Loucy (cell line): ENCODE results near the gene ARSD.

Source experiments
- H2AFZ ChIP-seq: fragments of 200-600 bp; sonication (generic); 2 replicates; pipeline ENCODE4 v1.6.0; 2016; ENCODE audit warnings: antibody characterized with exemption, mild to moderate bottlenecking, low read length, moderate library complexity
- H3F3A ChIP-seq: fragments of 200-600 bp; 2 replicates; pipeline ENCODE4 v1.6.0; 2016; ENCODE audit warnings: antibody characterized with exemption, low read depth, mild to moderate bottlenecking
- H3K27me3 ChIP-seq: fragments of 200-600 bp; sonication (generic); 2 replicates; pipeline ENCODE4 v1.6.1; 2014; ENCODE audit warnings: low read length, mild to moderate bottlenecking; ENCODE audit not compliant: insufficient read depth, poor library complexity, severe bottlenecking
- H3K36me3 ChIP-seq: fragments of 200-600 bp; sonication (generic); 2 replicates; pipeline ENCODE4 v1.6.1; 2016; ENCODE audit warnings: low read length; ENCODE audit not compliant: insufficient read depth
- H3K4me1 ChIP-seq: fragments of 200-600 bp; sonication (generic); 2 replicates; pipeline ENCODE4 v1.5.1; 2014; ENCODE audit warnings: low read length, mild to moderate bottlenecking; ENCODE audit not compliant: insufficient read depth, poor library complexity, severe bottlenecking
- H3K4me2 ChIP-seq: fragments of 200-600 bp; sonication (generic); 2 replicates; pipeline ENCODE4 v1.6.0; 2014; ENCODE audit warnings: antibody characterized with exemption, low read length, low read depth, mild to moderate bottlenecking; ENCODE audit not compliant: poor library complexity, severe bottlenecking
- H3K4me3 ChIP-seq: fragments of 200-600 bp; sonication (generic); 2 replicates; pipeline ENCODE4 v1.5.1; 2014; ENCODE audit warnings: low read length, mild to moderate bottlenecking, mixed read lengths; ENCODE audit not compliant: poor library complexity, severe bottlenecking
- H3K79me2 ChIP-seq: fragments of 200-600 bp; sonication (generic); 2 replicates; pipeline ENCODE4 v1.6.1; 2014; ENCODE audit warnings: low read length; ENCODE audit not compliant: insufficient read depth
- H3K9ac ChIP-seq: fragments of 200-600 bp; sonication (generic); 2 replicates; pipeline ENCODE4 v1.6.0; 2014; ENCODE audit warnings: mild to moderate bottlenecking, low read depth, low read length, moderate library complexity; ENCODE audit not compliant: poor library complexity, severe bottlenecking
- H3K9me2 ChIP-seq: fragments of 200-600 bp; sonication (generic); replicated peaks from 2 replicates; pipeline ENCODE4 v1.6.1; 2016; ENCODE audit warnings: low read depth, low read length, mixed read lengths
- H3K9me3 ChIP-seq: fragments of 200-600 bp; sonication (generic); 2 replicates; pipeline ENCODE4 v1.6.1; 2014; ENCODE audit warnings: mild to moderate bottlenecking, antibody characterized with exemption, low read length, low read depth; ENCODE audit not compliant: insufficient read depth
- H4K20me1 ChIP-seq: fragments of 200-600 bp; sonication (generic); 2 replicates; pipeline ENCODE4 v1.6.0; 2014; ENCODE audit warnings: antibody characterized with exemption, low read length, mild to moderate bottlenecking; ENCODE audit not compliant: insufficient read depth, poor library complexity, severe bottlenecking
- CTCF ChIP-seq: fragments of 200-600 bp; sonication (generic); conservative IDR thresholded peaks from 2 replicates; pipeline ENCODE4 v1.5.1; 2014; ENCODE audit warnings: mild to moderate bottlenecking, antibody characterized with exemption, low read length
- EZH2phosphoT487 ChIP-seq: fragments of 200-600 bp; IDR thresholded peaks from 2 replicates; pipeline ENCODE4 v1.6.1; 2018; ENCODE audit warnings: antibody characterized with exemption, mild to moderate bottlenecking, moderate library complexity, borderline replicate concordance

The ARSD gene

DNA sequence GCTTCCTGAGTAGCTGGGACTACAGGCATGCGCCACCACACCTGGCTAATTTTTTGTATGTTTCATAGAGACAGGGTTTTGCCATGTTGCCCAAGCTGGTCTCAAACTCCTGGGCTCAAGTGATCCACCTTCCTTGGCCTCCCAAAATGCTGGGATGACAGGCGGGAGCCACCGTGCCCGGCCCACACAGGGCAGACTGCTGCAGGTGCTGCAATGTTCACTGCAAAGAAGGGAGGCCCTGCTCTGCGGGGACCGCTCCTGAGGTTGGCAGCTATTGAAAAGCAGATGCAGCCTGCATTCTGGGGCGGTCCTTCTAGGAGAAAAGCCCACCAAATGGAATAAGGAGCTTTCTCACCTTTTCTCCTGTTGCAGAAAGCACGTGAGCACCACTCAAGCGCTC is 5.0 kb downstream of the ARSD start:
- Histone ChIP-seq H3K79me2 (no peaks in the 10 kb centered on the region), H4K20me1 (no peaks in the 10 kb centered on the region)

DNA sequence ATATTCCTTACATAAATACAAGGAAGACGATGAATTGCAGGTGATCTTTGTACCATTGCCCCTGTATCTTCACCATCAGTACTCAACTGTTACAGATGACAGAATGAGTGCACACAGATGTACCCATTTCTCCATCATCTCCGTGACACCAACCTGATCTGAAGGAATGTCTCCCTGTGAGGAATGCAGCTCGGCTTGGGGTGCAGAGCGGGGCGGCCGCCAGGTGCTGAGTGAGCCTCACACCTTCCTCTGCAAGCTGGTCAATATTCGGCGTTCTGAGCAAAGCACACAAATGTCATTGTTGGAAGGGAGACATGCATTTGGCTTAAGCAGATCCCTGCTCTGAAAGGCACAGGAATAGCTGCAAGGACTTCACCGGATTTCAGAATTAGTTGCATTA is 7.4 kb downstream of the ARSD start:
- Histone ChIP-seq H3K4me1 (no peaks in the 10 kb centered on the region), H3K9ac (no peak overlapping the region), H3K4me2 (no peak overlapping the region), H3K9me2 (no peaks in the 10 kb centered on the region), H4K20me1 (no peaks in the 10 kb centered on the region), H3K4me3 (no peak overlapping the region), H3F3A (no peaks in the 10 kb centered on the region), H3K27me3 (no peaks in the 10 kb centered on the region), H2AFZ (no peak overlapping the region), H3K79me2 (no peaks in the 10 kb centered on the region), H3K9me3 (no peaks in the 10 kb centered on the region), H3K36me3 (no peaks in the 10 kb centered on the region)
- TF ChIP-seq EZH2phosphoT487: no peak
- no peak for TF ChIP-seq CTCF

More for the DNA sequence above, 5.0 kb downstream of the ARSD start:
- H3K4me2 ChIP-seq: no peak overlapping the region
- no peaks in the 10 kb centered on the region for H3K27me3 ChIP-seq
- H3K9me2 ChIP-seq: no peaks in the 10 kb centered on the region
- no peaks in the 10 kb centered on the region for H3K36me3 ChIP-seq
- no peak overlapping the region for H3K4me3 ChIP-seq
- H3K9ac ChIP-seq: no peak overlapping the region
- H2AFZ ChIP-seq: no peak overlapping the region
- H3K9me3 ChIP-seq: no peaks in the 10 kb centered on the region
- TF ChIP-seq CTCF (no peak), EZH2phosphoT487 (no peak)
- H3K4me1 ChIP-seq: no peaks in the 10 kb centered on the region
- no peaks in the 10 kb centered on the region for H3F3A ChIP-seq

DNA sequence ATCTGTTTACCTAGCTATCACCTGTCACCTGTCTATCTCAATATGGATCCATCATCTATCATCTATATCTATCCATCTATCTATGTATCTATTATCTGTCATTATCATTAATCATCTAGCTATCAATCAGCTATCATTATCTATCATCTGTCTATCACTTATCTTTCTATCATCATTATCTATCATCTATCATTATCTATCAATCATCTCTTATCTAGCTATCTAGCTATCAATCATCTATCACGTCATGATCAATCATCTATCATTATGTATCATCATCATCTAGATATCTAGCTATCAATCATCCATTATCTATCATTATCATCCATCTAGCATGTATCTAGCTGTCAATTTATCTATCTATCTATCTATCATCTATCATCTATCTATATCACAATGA is 7.9 kb downstream of the ARSD start:
- H3K9me2 ChIP-seq: no peaks in the 10 kb centered on the region
- H3K27me3 ChIP-seq: no peaks in the 10 kb centered on the region
- no peak overlapping the region for H3K4me3 ChIP-seq
- H3K4me1 ChIP-seq: no peaks in the 10 kb centered on the region
- no peak overlapping the region for H3K4me2 ChIP-seq
- H3K36me3 ChIP-seq: no peaks in the 10 kb centered on the region
- H3K9me3 ChIP-seq: no peaks in the 10 kb centered on the region
- H3K9ac ChIP-seq: no peak overlapping the region
- H2AFZ ChIP-seq: no peak overlapping the region
- no peaks in the 10 kb centered on the region for H4K20me1 ChIP-seq
- no peaks in the 10 kb centered on the region for H3F3A ChIP-seq
- TF ChIP-seq CTCF: no peak
- TF ChIP-seq EZH2phosphoT487: no peak
- H3K79me2 ChIP-seq: no peaks in the 10 kb centered on the region
